Esophagus squamous epithelium (tissue), 4 donors: ENCODE data around the gene TNRC6B.

Experiments used
- CTCF ChIP-seq, 6 experiments: fragments of 450-650 bp in 4 of 6; fragments of 200-600 bp in 2 of 6; sonication (generic) in 2 of 6; IDR thresholded peaks; one replicate each; pipeline ENCODE4 v1.5.1; 2016 to 2019; ENCODE audit warnings: antibody characterized with exemption in 6 of 6, mild to moderate bottlenecking in 4 of 6, moderate library complexity in 4 of 6
- POLR2A ChIP-seq, 4 donors: fragments of 450-650 bp; IDR thresholded peaks; one replicate each; pipeline ENCODE4 v1.6.1; 2017; ENCODE audit warnings: antibody characterized with exemption in 4 of 4, mild to moderate bottlenecking in 4 of 4, moderate library complexity in 3 of 4

- no peak for TF ChIP-seq CTCF (IDR thresholded peaks at IDR 0.05)
- TF ChIP-seq POLR2A (IDR thresholded peaks at IDR 0.05), result no peak
Observed at GRCh38 chr22:40202225-40202944, 24.7 kb downstream of the TNRC6B start.
